ENCODE results near the gene CKS1B. TPM values are rescaled to one million over a fixed set of nuclear protein-coding genes. Genes with fewer than 3 reads are reported as not detected.

CKS1B gene
- total and polyA plus RNA-seq, 9 of the 15 experiments (the other 6 are each of a cell fraction or from before 2014, with no cell fraction given) = 215 to 1,103 (median 460) TPM

DNA sequence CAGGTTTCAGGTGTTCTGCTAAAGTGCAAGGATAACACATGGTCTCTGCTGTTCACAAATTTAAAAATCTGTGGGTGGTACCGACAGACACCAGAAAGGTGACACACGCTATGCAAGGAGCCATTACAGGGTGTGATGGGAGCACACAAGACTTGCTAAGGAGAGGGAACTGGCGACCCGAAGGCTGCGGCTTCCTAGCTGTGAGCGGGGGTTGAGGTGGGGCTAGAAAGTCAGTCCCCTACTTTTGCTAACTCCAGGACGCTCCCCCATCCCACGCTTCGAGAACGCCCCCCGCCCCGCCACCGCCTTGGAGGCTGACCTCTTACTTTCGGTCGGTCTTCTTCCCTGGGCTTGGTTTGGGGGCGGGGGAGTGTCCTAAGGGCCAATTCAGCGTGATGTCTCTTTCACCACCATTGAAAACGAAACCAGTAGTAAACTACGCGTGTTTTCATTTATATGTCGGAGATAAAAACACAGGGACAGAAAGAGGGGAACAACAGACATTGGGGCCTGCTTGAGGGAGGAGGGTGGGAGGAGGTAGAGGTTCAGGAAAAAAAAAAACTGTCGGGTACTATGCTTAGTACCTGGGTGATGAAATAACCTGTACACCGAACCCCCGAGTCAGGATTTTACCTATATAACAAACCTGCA is 1.1 kb downstream of the CKS1B start (continued):
- TF ChIP-seq ZNF696 (CRISPR knock-in tag; conservative IDR thresholded peaks at IDR 0.05) = no peak
- no peak for TF ChIP-seq CXXC5 (CRISPR knock-in tag; IDR thresholded peaks at IDR 0.05)
- TF ChIP-seq PURB (CRISPR knock-in tag; IDR thresholded peaks at IDR 0.05; ENCODE audit: low read depth) = no peak
- TF ChIP-seq, protein P1, sequence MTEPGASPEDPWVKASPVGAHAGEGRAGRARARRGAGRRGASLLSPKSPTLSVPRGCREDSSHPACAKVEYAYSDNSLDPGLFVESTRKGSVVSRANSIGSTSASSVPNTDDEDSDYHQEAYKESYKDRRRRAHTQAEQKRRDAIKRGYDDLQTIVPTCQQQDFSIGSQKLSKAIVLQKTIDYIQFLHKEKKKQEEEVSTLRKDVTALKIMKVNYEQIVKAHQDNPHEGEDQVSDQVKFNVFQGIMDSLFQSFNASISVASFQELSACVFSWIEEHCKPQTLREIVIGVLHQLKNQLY (CRISPR knock-in tag; conservative IDR thresholded peaks at IDR 0.05) = no peak
- TF ChIP-seq KLF6 (CRISPR knock-in tag; IDR thresholded peaks at IDR 0.05; ENCODE audit: borderline replicate concordance) = no peak
- TF ChIP-seq ARID2 (IDR thresholded peaks at IDR 0.05) = no peak
- no peak for TF ChIP-seq PPARD (CRISPR knock-in tag; IDR thresholded peaks at IDR 0.05)
- no peak for TF ChIP-seq SREBF1 (IDR thresholded peaks at IDR 0.05; ENCODE audit: borderline replicate concordance, low read depth, low read length)
- no peak for TF ChIP-seq SMARCE1 (IDR thresholded peaks at IDR 0.05)
- TF ChIP-seq ZNF175 (CRISPR knock-in tag; IDR thresholded peaks at IDR 0.05; ENCODE audit: low read depth) = no peak
- no peak for TF ChIP-seq CBX5 (IDR thresholded peaks at IDR 0.05; ENCODE audit: borderline replicate concordance, low read depth)
- TF ChIP-seq, protein P2, sequence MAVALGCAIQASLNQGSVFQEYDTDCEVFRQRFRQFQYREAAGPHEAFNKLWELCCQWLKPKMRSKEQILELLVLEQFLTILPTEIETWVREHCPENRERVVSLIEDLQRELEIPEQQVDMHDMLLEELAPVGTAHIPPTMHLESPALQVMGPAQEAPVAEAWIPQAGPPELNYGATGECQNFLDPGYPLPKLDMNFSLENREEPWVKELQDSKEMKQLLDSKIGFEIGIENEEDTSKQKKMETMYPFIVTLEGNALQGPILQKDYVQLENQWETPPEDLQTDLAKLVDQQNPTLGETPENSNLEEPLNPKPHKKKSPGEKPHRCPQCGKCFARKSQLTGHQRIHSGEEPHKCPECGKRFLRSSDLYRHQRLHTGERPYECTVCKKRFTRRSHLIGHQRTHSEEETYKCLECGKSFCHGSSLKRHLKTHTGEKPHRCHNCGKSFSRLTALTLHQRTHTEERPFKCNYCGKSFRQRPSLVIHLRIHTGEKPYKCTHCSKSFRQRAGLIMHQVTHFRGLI (CRISPR knock-in tag; IDR thresholded peaks at IDR 0.05) = no peak
- TF ChIP-seq, protein P3, sequence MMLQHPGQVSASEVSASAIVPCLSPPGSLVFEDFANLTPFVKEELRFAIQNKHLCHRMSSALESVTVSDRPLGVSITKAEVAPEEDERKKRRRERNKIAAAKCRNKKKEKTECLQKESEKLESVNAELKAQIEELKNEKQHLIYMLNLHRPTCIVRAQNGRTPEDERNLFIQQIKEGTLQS (IDR thresholded peaks at IDR 0.05) = peak; percentile 64; the same call in 1 of the 2 replicates
- TF ChIP-seq, protein P3 (CRISPR knock-in tag; conservative IDR thresholded peaks at IDR 0.05) = no peak
- TF ChIP-seq ZBTB7A (IDR thresholded peaks at IDR 0.05; ENCODE audit: borderline replicate concordance, control insufficient read depth, low read depth, low read length) = peak; percentile 74
- no peak for TF ChIP-seq STAT5A (IDR thresholded peaks at IDR 0.05; ENCODE audit: borderline replicate concordance, low read length)
- TF ChIP-seq, protein P4, sequence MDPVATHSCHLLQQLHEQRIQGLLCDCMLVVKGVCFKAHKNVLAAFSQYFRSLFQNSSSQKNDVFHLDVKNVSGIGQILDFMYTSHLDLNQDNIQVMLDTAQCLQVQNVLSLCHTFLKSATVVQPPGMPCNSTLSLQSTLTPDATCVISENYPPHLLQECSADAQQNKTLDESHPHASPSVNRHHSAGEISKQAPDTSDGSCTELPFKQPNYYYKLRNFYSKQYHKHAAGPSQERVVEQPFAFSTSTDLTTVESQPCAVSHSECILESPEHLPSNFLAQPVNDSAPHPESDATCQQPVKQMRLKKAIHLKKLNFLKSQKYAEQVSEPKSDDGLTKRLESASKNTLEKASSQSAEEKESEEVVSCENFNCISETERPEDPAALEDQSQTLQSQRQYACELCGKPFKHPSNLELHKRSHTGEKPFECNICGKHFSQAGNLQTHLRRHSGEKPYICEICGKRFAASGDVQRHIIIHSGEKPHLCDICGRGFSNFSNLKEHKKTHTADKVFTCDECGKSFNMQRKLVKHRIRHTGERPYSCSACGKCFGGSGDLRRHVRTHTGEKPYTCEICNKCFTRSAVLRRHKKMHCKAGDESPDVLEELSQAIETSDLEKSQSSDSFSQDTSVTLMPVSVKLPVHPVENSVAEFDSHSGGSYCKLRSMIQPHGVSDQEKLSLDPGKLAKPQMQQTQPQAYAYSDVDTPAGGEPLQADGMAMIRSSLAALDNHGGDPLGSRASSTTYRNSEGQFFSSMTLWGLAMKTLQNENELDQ (CRISPR knock-in tag; IDR thresholded peaks at IDR 0.05; ENCODE audit: borderline replicate concordance) = no peak
- TF ChIP-seq SNIP1 (IDR thresholded peaks at IDR 0.05; ENCODE audit: low read depth) = no peak
- TF ChIP-seq NRF1 (conservative IDR thresholded peaks at IDR 0.05 in 1 of 2, IDR thresholded peaks at IDR 0.05 in 1 of 2) = no peak
- no peak for TF ChIP-seq ZFP36 (IDR thresholded peaks at IDR 0.05; ENCODE audit: low read depth, low read length, partially characterized antibody)
- no peak for TF ChIP-seq ZNF197 (CRISPR knock-in tag; IDR thresholded peaks at IDR 0.05; ENCODE audit: low read depth)
- TF ChIP-seq SMAD1 (IDR thresholded peaks at IDR 0.05; ENCODE audit: low read depth, low read length, partially characterized antibody) = no peak
- TF ChIP-seq EP400 (IDR thresholded peaks at IDR 0.05) = no peak; the same call in 1 of the 2 replicates
- TF ChIP-seq E2F3 (CRISPR knock-in tag; IDR thresholded peaks at IDR 0.05) = no peak
- no peak for TF ChIP-seq POLR2B (IDR thresholded peaks at IDR 0.05; ENCODE audit: low read depth, partially characterized antibody)
